Panc1 (cell line): Measurements from ENCODE around the gene SPATA7. TPM values are rescaled to one million over a fixed set of nuclear protein-coding genes. Genes with fewer than 3 reads are reported as not detected.

Experiments
- ATAC-seq: fragments of 200-7000 bp; cut with Tn5 transposase; 2 replicates; pipeline ENCODE4 v1.9.1; 2020; ENCODE audit warnings: mild to moderate bottlenecking, moderate library complexity
- BruUV-seq: library from RNA; stranded (reverse); fragments of 400-500 nt; replicated peaks from 2 replicates; lab custom pipeline; 2021; lab: Mats Ljungman, UMichigan
- CTCF ChIA-PET: fragments of 300-600 bp; sonication (Branson Sonifier 250); formaldehyde crosslinking; loops from one replicate; lab custom pipeline; 2022; ENCODE audit warnings: antibody characterized with exemption; lab: Charles Lee
- POLR2A ChIA-PET: fragments of 300-600 bp; sonication (Branson Sonifier 250); formaldehyde crosslinking; loops from one replicate; lab custom pipeline; 2022; ENCODE audit warnings: antibody characterized with exemption; lab: Charles Lee
- DNase-seq: peaks from one replicate; pipeline ENCODE4 v3.0.0-alpha.2; 2010; ENCODE audit warnings: low read depth, low spot score
- H3K27ac ChIP-seq: 2 replicates; pipeline ENCODE4 v1.5.1; 2011; ENCODE audit warnings: mild to moderate bottlenecking, low read length, inconsistent platforms
- H3K27me3 ChIP-seq: fragments of 200-500 bp; sonication (Bioruptor generic); 2 replicates; pipeline ENCODE4 v1.6.0; 2014; ENCODE audit warnings: low read length, inconsistent platforms; ENCODE audit not compliant: control insufficient read depth, insufficient read depth
- H3K36me3 ChIP-seq: fragments of 200-500 bp; sonication (Bioruptor generic); 2 replicates; pipeline ENCODE4 v1.5.1; 2014; ENCODE audit warnings: inconsistent platforms, mild to moderate bottlenecking, low read length, moderate library complexity; ENCODE audit not compliant: control insufficient read depth, insufficient read depth
- H3K4me1 ChIP-seq: 2 replicates; pipeline ENCODE4 v1.5.1; 2011; ENCODE audit warnings: inconsistent platforms, mild to moderate bottlenecking, low read length, moderate library complexity; ENCODE audit not compliant: control insufficient read depth, insufficient read depth
- H3K4me3 ChIP-seq, 2 experiments: 2 replicates each; pipeline ENCODE4 v1.5.1; 2011 to 2012; ENCODE audit warnings: low read depth in 2 of 2, low read length in 2 of 2, mild to moderate bottlenecking in 2 of 2, inconsistent platforms in 1 of 2, moderate library complexity in 1 of 2
- H3K9me3 ChIP-seq: fragments of 200-500 bp; sonication (Bioruptor generic); 2 replicates; pipeline ENCODE4 v1.5.1; 2014; ENCODE audit warnings: low read depth, mild to moderate bottlenecking, inconsistent platforms, low read length, moderate library complexity; ENCODE audit not compliant: control insufficient read depth, insufficient read depth
- POLR2AphosphoS5 ChIP-seq: IDR thresholded peaks from 2 replicates; pipeline ENCODE4 v1.6.1; 2012; ENCODE audit warnings: mild to moderate bottlenecking, low read depth, low read length, moderate library complexity
- SIN3A ChIP-seq: IDR thresholded peaks from 2 replicates; pipeline ENCODE4 v1.6.1; 2012; ENCODE audit warnings: low read depth, mild to moderate bottlenecking, low read length, moderate library complexity, borderline replicate concordance; ENCODE audit not compliant: insufficient read depth
- TCF7L2 ChIP-seq: IDR thresholded peaks from 2 replicates; pipeline ENCODE4 v1.6.1; 2011; ENCODE audit warnings: mild to moderate bottlenecking, low read depth, low read length, inconsistent platforms
- in situ Hi-C: cut with HindIII; loops from 2 replicates; pipeline ENCODE4 v1.10.0; 2016; ENCODE audit warnings: low sequenced_read_pairs, low pct_unique_long_range_greater_than_20kb
- intact Hi-C: fragments of 100-400 bp; cut with micrococcal nuclease; formaldehyde crosslinking; loops from one replicate; pipeline ENCODE4 v1.10.0; 2022; ENCODE audit not compliant: unreplicated experiment
- total RNA-seq: library from RNA; stranded (reverse); gene quantifications from one replicate; pipeline ENCODE4 v1.2.1, GENCODE V29; 2021; ENCODE audit not compliant: unreplicated experiment
- TF ChIP-seq, protein P1 (sequence below), 2 experiments: IDR thresholded peaks; 2 replicates each; pipeline ENCODE4 v1.6.1; 2011 to 2012; ENCODE audit warnings: low read depth in 2 of 2, control low read depth in 1 of 2, low read length in 1 of 2, mild to moderate bottlenecking in 1 of 2, moderate library complexity in 1 of 2; ENCODE audit not compliant: insufficient read depth in 1 of 2
- TF ChIP-seq, protein P2 (sequence below): fragments of 450-650 bp; IDR thresholded peaks from 2 replicates; pipeline ENCODE4 v1.5.1; 2017; ENCODE audit warnings: mild to moderate bottlenecking

Gene SPATA7
- total RNA-seq, 1 experiment from 2014 or later: 4.0 TPM

DNA sequence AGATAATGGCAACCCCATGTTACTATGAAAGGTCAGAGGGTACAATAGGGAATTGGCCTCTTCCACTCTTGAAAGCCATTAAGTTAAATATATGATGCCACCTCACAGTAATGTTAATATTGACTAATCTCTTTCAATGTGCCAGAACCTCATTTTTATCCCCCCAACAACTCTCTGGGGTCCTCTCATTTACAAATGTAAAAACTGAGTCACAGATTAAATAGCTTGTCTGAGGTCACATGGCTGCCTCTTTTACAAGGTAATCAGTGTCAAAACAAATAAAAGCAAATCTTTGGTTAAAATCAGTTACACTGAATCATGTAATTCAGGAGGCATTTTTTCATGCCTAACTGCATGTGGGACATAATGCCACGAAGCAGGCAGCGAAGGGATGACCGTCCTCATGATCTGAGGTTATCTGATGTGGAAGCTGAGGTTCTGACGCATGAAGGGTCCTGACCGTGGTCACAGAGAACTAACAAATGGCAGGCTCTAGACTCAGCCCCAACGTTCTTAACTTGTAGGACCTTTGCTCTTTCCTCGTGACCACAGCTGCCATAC, 90.8 kb downstream of the SPATA7 start:
- H3K27ac ChIP-seq: no peak overlapping the region
- intact Hi-C loops: no loop called here
- in situ Hi-C loops: no loop called here
- POLR2A ChIA-PET: no interaction called here
- H3K9me3 ChIP-seq: no peaks in the 10 kb centered on the region
- no peaks in the 10 kb centered on the region for H3K27me3 ChIP-seq
- H3K36me3 ChIP-seq: no peaks in the 10 kb centered on the region; the same call in 1 of the 2 replicates
- no peak overlapping the region for H3K4me3 ChIP-seq
- no TSS peak for BruUV-seq
- DNase-seq: no peak
- CTCF ChIA-PET: no interaction called here
- TF ChIP-seq TCF7L2: no peak
- no peak for TF ChIP-seq SIN3A
- TF ChIP-seq POLR2AphosphoS5: no peak
- TF ChIP-seq, protein P1, sequence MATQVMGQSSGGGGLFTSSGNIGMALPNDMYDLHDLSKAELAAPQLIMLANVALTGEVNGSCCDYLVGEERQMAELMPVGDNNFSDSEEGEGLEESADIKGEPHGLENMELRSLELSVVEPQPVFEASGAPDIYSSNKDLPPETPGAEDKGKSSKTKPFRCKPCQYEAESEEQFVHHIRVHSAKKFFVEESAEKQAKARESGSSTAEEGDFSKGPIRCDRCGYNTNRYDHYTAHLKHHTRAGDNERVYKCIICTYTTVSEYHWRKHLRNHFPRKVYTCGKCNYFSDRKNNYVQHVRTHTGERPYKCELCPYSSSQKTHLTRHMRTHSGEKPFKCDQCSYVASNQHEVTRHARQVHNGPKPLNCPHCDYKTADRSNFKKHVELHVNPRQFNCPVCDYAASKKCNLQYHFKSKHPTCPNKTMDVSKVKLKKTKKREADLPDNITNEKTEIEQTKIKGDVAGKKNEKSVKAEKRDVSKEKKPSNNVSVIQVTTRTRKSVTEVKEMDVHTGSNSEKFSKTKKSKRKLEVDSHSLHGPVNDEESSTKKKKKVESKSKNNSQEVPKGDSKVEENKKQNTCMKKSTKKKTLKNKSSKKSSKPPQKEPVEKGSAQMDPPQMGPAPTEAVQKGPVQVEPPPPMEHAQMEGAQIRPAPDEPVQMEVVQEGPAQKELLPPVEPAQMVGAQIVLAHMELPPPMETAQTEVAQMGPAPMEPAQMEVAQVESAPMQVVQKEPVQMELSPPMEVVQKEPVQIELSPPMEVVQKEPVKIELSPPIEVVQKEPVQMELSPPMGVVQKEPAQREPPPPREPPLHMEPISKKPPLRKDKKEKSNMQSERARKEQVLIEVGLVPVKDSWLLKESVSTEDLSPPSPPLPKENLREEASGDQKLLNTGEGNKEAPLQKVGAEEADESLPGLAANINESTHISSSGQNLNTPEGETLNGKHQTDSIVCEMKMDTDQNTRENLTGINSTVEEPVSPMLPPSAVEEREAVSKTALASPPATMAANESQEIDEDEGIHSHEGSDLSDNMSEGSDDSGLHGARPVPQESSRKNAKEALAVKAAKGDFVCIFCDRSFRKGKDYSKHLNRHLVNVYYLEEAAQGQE (IDR thresholded peaks at IDR 0.05; ENCODE audit: insufficient read depth in 1 of 2, low read depth in 2 of 2, low read length in 1 of 2): no peak
- TF ChIP-seq, protein P2, sequence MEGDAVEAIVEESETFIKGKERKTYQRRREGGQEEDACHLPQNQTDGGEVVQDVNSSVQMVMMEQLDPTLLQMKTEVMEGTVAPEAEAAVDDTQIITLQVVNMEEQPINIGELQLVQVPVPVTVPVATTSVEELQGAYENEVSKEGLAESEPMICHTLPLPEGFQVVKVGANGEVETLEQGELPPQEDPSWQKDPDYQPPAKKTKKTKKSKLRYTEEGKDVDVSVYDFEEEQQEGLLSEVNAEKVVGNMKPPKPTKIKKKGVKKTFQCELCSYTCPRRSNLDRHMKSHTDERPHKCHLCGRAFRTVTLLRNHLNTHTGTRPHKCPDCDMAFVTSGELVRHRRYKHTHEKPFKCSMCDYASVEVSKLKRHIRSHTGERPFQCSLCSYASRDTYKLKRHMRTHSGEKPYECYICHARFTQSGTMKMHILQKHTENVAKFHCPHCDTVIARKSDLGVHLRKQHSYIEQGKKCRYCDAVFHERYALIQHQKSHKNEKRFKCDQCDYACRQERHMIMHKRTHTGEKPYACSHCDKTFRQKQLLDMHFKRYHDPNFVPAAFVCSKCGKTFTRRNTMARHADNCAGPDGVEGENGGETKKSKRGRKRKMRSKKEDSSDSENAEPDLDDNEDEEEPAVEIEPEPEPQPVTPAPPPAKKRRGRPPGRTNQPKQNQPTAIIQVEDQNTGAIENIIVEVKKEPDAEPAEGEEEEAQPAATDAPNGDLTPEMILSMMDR: no peak
- no peaks in the 10 kb centered on the region for H3K4me1 ChIP-seq
- no peak for ATAC-seq

DNA sequence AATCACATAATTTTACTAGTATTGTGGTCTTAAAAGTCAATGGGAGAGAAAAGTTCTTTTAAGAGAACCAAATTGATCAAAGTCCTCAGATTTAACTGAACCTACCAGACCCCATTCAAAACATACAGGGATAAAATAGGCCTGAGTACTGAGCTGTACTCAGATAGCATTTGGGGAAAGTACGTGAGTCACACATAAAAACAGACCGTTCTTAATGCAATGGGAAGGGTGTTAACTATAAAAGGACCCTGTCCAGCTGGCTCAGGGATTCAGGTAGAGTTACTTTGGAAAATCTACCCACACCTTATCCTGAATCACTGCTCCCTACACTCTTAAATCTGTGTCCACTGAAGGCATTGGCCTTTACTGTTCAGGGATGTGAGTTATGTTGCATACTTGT, 91.4 kb downstream of the SPATA7 start:
- no peaks in the 10 kb centered on the region for H3K9me3 ChIP-seq
- no peak overlapping the region for H3K27ac ChIP-seq
- TF ChIP-seq POLR2AphosphoS5: no peak
- DNase-seq (no peak), ATAC-seq (no peak)
- no peaks in the 10 kb centered on the region; the same call in 1 of the 2 replicates for H3K36me3 ChIP-seq
- no peaks in the 10 kb centered on the region for H3K4me1 ChIP-seq
- BruUV-seq: no TSS peak
- POLR2A ChIA-PET: no interaction called here
- CTCF ChIA-PET: no interaction called here
- no peaks in the 10 kb centered on the region for H3K27me3 ChIP-seq
- no peak overlapping the region for H3K4me3 ChIP-seq
- in situ Hi-C loops: no loop called here
- intact Hi-C loops: no loop called here

DNA sequence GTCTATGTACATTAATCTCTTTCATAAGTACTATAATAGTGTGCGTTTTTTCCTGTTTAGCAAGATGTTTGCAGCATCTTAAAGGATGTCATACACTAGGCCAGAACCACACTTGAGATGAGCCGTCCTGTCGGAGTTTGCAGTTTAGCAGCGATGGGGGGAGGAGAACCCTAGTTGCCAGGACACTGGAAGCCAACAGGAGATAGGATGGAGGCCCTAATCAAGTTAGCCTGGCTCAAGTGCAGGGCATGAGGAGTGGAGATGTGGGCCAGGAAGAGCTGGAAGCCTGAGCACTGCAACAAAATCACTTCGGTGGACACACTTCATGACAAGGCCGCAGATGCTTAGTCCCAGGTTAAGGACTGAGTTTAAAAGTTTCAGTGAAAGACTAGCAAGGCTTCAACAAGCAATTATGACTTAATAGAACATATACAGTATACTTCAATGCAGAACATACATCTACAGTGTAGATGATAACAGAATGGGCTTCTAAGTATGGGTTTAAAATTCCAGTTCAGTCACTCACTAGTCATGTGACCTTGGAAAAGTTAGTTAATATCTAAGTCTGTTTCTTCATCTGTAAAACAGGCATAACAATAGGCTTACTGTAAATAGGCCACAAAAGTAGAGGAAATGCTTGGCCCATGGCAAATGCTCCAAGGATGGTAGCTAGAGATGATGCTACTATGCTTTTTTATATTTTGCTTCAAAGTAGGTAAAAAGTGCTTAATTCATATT, 92.2 kb downstream of the SPATA7 start:
- no peak for ATAC-seq
- intact Hi-C loops (no loop called here), in situ Hi-C loops (no loop called here)
- no peak for DNase-seq
- H3K4me3 ChIP-seq: no peak overlapping the region
- TF ChIP-seq, protein P2: no peak
- TF ChIP-seq SIN3A: no peak
- no peak for TF ChIP-seq TCF7L2
- TF ChIP-seq, protein P1 (IDR thresholded peaks at IDR 0.05; ENCODE audit: insufficient read depth in 1 of 2, low read depth in 2 of 2, low read length in 1 of 2): no peak
- no peak for TF ChIP-seq POLR2AphosphoS5
- CTCF ChIA-PET: no interaction called here
- no TSS peak for BruUV-seq
- H3K27me3 ChIP-seq: no peaks in the 10 kb centered on the region
- no peak overlapping the region for H3K27ac ChIP-seq
- POLR2A ChIA-PET: no interaction called here
- no peaks in the 10 kb centered on the region for H3K9me3 ChIP-seq
- H3K4me1 ChIP-seq: no peaks in the 10 kb centered on the region
- no peaks in the 10 kb centered on the region; the same call in 1 of the 2 replicates for H3K36me3 ChIP-seq
